Upper lobe of right lung (tissue), 1 donor: ENCODE results near the gene TCF15. TPM values are rescaled to one million over a fixed set of nuclear protein-coding genes. Genes with fewer than 3 reads are reported as not detected.
A peak's percentile ranks its signal among the peaks of the same experiment; 100 is the strongest.

ENCODE experiments used
- ATAC-seq: fragments of 200-7000 bp; cut with Tn5 transposase; one replicate; pipeline ENCODE4 v1.9.1; 2020; ENCODE audit warnings: mild to moderate bottlenecking, moderate library complexity
- DNase-seq: peaks from one replicate; pipeline ENCODE4 v3.0.0-alpha.2; 2020
- H3K27ac ChIP-seq: fragments of 200-600 bp; one replicate; pipeline ENCODE4 v1.8.0; 2022
- H3K27me3 ChIP-seq: fragments of 200-600 bp; one replicate; pipeline ENCODE4 v1.8.0; 2022; ENCODE audit warnings: mild to moderate bottlenecking
- H3K36me3 ChIP-seq: fragments of 200-600 bp; one replicate; pipeline ENCODE4 v1.8.0; 2022
- H3K4me1 ChIP-seq: fragments of 200-600 bp; one replicate; pipeline ENCODE4 v1.8.0; 2022
- H3K4me3 ChIP-seq: fragments of 200-600 bp; one replicate; pipeline ENCODE4 v1.8.0; 2022; ENCODE audit warnings: mild to moderate bottlenecking
- H3K9me3 ChIP-seq: fragments of 200-600 bp; one replicate; pipeline ENCODE4 v1.8.0; 2022
- CTCF ChIP-seq: fragments of 200-600 bp; IDR thresholded peaks from one replicate; pipeline ENCODE4 v1.8.0; 2022; ENCODE audit warnings: antibody characterized with exemption
- intact Hi-C: fragments of 100-400 bp; cut with DNase I; formaldehyde crosslinking; loops from one replicate; pipeline ENCODE4 v1.11.0; 2022
- total RNA-seq: library from RNA; stranded (reverse); fragmentation: NEBNext Ultra II Directional; extraction: Animal tissue kit (Norgen Biotek cat#: 25700); gene quantifications from one replicate; pipeline ENCODE4 v1.2.1, GENCODE V29; 2021
- donor health status: DM: no; HTN: yes; CAD: no; lungs with severe emphysema.

The TCF15 gene
- total RNA-seq, 1 donor from 2014 or later = 0.43 TPM

- H3K36me3 ChIP-seq = no peaks in the 10 kb centered on the region
- no peak for DNase-seq
- no peaks in the 10 kb centered on the region for H3K27me3 ChIP-seq
- no peak overlapping the region for H3K27ac ChIP-seq
- no peak overlapping the region for H3K4me3 ChIP-seq
- H3K9me3 ChIP-seq = no peaks in the 10 kb centered on the region
- H3K4me1 ChIP-seq = no peaks in the 10 kb centered on the region
- TF ChIP-seq CTCF = no peak
- intact Hi-C loops = no loop called here
- no peak for ATAC-seq
These were observed 27.4 kb upstream of the TCF15 start for GRCh38 chr20:637559-637958.

- intact Hi-C loops = no loop called here
- Histone ChIP-seq H3K27me3 (no peaks in the 10 kb centered on the region), H3K4me3 (no peak overlapping the region), H3K36me3 (no peaks in the 10 kb centered on the region), H3K9me3 (no peaks in the 10 kb centered on the region), H3K4me1 (no peaks in the 10 kb centered on the region), H3K27ac (no peak overlapping the region)
- no peak for ATAC-seq
- TF ChIP-seq CTCF = no peak
- DNase-seq = peak; percentile 15
These were observed 25.8 kb upstream of the TCF15 start for GRCh38 chr20:635893-636338.

- no peak overlapping the region for H3K4me3 ChIP-seq
- DNase-seq (peak; percentile 29), ATAC-seq (no peak)
- no peaks in the 10 kb centered on the region for H3K4me1 ChIP-seq
- TF ChIP-seq CTCF = no peak
- H3K36me3 ChIP-seq = no peaks in the 10 kb centered on the region
- H3K27me3 ChIP-seq = no peaks in the 10 kb centered on the region
- H3K9me3 ChIP-seq = no peaks in the 10 kb centered on the region
- no peak overlapping the region for H3K27ac ChIP-seq
- intact Hi-C loops = no loop called here
These were observed 25.2 kb upstream of the TCF15 start for GRCh38 chr20:635028-635892.

- Histone ChIP-seq H3K27me3 (no peaks in the 10 kb centered on the region), H3K27ac (no peak overlapping the region), H3K4me1 (no peaks in the 10 kb centered on the region), H3K36me3 (no peaks in the 10 kb centered on the region), H3K4me3 (no peak overlapping the region), H3K9me3 (no peaks in the 10 kb centered on the region)
- no peak for ATAC-seq
- peak; percentile 52 for DNase-seq
- no peak for TF ChIP-seq CTCF
- intact Hi-C loops = no loop called here
These were observed 24.2 kb upstream of the TCF15 start for GRCh38 chr20:634148-634925.

- intact Hi-C loops = no loop called here
These were observed 21.0 kb upstream of the TCF15 start for GRCh38 chr20:631101-631500.

More at GRCh38 chr20:631101-631500, 21.0 kb upstream of the TCF15 start:
- H3K4me3 ChIP-seq = no peak overlapping the region
- no peaks in the 10 kb centered on the region for H3K9me3 ChIP-seq
- no peaks in the 10 kb centered on the region for H3K36me3 ChIP-seq
- no peaks in the 10 kb centered on the region for H3K27me3 ChIP-seq
- ATAC-seq (no peak), DNase-seq (no peak)
- no peak overlapping the region for H3K27ac ChIP-seq
- H3K4me1 ChIP-seq = no peaks in the 10 kb centered on the region
- TF ChIP-seq CTCF = no peak
